ENCODE measurements around the gene HS3ST3B1.

HS3ST3B1 gene

DNA sequence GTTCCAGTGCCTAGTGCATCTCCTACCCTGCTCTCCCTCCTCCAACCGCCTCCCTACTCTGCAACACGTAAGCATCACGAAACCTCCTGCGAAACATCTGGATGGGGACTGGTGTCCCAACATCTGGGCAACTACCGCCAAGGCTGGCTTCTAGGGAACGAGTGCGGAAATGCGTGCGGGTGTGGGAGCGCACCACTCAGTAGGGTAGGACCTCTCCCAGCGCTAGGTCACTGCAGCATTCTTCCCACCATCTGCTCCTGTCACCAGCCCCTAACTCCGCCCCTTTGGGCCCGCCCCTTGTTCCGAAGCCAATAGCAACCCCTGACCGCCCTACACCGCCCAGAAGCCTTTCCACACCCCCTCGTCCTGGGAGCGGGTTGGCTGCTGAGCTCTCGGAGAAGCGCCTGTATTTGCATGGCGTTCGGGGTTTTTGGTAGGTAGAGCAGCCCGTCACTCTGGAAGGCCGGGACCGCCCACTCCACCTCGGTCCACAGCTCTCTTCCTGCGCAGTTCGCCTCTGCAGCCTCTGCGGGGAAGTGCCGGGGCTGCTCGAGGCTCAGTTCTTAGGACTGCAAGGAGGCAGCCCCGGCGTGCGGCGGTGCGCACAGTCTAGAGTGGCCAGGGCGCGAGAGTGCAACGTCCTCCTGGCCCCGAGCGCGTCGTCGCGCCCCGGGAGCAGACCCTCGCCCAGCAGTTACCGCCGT, at the start of gene HS3ST3B1:
HS3ST3B1 (plus strand) TSS at position 507 of the 704 bp plus-strand sequence. CDS start 438 bp downstream, outside the sequence.
- DNase-seq: peak; percentile 99

DNA sequence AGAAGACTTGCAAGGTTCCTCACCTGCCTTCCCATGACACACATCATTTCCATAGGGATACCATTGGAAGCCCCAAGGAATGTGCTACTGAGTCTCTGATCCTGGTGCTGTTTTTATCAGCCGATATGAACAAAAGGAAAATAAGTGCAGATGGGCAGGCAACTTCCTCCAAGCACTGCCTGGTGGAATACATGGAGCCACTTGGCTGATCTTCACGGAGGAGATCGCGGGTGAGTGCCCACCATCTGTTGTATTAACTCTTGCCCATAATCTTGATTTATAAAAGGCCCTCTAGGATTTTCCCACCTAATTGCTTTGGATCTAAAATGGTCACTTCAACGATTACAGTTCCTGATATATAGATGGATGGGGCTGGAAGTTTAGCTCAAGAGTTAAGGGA, 39.5 kb upstream of the HS3ST3B1 start:
- DNase-seq: no peak

DNA sequence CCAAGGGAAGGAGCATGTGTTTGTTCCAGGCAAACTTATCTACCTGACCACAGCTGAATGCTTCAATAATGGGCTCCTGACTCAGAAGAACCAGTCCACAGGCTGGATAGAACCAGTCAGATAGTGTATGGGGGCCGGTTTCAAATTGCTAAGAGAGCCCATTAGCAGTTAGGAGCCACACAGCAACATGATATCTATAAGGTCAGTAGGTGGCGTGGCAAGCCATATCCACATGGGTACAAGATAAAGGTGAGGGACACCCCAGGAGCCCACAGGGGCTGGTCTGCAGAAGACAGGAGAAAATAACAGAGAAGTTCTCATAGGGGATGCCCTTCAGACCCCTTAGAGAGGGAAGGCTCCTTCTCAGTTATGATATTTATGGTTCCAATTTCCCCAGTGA, 32.6 kb upstream of the HS3ST3B1 start:
- no peak for DNase-seq

DNA sequence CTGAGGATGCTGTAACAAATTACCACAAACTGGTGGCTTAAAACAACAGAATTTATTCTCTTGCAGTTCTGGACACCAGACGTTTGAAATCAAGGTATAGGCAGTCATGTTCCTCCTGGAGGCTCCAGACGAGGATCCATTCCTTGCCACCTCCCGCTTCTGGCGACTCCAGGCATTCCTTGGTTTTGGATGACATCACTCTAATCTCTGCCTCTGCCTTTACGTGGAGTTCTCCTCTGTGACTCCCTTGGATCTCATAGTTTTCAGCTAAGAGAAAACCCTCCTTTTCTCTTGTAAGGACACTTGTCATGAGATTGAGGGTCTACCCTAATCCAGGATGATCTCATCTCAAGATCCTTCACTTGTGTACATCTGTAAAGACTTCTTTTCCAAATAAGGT, 31.4 kb upstream of the HS3ST3B1 start:
- DNase-seq: no peak

DNA sequence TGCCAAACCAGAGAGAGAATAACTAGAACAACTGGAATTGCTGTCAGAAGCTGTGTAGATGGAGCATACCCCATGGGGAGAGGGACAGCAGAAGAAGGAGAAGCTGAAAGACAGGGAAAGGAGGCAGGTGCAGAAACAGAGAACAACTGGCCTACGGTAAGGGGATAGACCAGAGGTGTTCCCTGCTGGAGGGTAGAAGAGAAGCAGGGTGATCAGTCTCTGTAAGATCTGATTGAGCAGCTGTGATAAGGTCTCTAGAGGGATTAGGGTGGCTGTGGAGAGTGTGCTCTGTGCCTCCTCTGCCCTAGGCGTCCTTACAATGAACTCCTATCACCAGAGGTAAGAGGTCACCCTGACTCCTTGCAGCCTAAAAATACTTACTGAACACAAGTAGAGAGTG, 30.4 kb upstream of the HS3ST3B1 start:
- DNase-seq: no peak

DNA sequence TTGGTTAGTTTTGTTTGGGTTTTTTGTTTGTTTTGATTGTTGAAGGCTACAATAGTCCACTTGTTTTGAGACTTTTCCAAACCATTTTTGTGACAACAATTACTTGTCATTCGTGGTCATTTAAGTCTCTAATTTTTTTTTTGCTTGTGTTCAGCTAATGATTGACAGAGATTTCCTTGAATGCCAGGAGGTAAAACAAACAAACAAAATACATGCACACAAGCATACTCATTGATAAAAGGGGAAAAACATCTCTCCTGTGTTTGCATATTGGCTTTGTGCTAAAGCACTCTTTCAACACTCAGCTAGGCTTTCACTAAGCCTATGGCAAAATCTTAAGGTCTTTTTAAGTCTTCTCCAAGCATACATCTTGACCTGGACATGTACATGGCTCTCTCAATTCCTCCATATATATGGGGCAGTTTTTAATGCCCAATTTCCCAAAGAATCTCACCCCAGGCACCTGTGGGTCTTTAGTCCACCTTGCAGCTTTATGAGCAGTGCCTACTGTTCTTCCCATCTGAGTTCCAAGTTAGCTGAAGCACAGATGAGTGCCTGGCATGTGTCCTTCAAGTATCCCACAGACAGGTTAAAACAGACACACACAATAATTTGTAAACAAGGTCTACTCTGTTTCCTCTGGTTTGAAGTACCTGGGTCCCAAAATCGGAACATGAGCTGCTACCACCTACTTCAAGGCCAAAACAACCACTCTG, 24.2 kb upstream of the HS3ST3B1 start:
- DNase-seq: no peak

DNA sequence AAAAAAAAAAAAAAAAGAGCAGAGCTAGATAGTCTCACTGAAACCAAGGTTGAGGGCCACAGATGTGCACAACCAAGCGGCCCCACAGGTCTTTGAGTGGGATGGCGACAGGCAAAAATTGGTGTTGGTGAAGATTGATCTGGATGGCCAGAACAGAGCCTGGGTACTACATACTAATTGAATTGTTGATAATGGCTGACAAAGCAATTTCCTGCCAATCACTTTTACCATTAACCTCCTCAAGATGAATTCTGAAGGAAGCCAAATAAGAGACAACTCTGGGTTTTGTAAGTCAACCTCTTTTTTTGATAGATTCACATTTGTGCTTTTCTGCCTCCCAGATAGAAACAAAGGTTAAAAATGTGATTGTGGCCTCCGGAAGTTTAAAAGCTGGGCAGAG, 19.4 kb upstream of the HS3ST3B1 start:
- DNase-seq: no peak

DNA sequence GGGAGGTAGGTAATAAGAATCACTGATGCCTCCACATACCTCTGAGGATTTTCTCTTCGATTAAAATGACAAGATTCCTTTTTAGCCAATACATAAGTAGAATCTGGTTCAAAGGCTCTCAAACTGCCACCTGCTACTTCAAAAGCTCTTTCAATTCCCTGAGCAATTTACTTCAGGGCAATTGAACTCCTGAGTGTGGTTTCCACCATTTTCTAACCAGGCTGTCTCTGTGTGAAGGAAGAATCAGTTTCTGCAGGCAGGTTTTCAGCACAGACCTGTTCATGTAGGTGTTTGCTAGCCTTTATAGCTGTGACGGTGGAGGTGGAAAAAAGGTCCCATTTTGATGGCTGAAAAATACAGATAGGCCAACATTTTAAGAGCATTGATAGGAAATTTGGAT, 18.2 kb upstream of the HS3ST3B1 start:
- no peak for DNase-seq

DNA sequence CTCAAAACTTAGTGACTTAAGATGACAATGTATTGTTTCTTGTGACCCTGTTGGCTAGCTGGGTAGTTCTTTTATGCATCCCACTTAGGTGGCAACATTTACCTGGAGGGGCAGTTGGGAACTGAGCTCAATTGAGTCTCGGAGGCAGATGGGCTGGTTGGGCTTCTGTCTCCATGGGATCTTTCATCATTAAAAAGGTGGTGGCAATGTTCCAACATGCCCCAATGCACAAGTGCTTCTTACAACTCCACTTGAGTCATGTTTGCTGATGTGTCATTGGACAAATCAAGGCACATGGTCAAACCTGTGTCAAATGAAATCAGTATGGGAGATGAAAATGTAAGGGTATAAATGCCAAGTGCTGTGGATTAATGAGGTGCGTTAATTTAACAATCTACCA, 11.7 kb upstream of the HS3ST3B1 start:
- peak; percentile 41 for DNase-seq

DNA sequence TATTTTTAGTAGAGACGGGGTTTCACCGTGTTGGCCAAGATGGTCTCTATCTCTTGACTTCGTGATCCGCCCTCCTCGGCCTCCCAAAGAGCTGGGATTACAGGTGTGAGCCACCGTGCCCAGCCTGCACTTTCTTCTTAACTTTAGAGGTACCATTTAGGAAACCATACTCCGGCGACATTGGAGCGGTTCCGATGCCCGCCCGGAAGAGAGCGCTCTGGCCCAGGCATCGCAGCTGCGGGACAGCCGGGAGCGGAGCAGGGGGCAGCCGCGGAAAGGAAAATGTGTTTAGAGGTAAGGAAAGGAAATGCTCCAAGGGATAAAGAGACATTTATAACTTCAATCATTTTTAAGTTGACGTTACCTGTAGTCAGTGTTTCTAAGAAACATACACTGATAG, 6.0 kb upstream of the HS3ST3B1 start:
- DNase-seq: no peak

DNA sequence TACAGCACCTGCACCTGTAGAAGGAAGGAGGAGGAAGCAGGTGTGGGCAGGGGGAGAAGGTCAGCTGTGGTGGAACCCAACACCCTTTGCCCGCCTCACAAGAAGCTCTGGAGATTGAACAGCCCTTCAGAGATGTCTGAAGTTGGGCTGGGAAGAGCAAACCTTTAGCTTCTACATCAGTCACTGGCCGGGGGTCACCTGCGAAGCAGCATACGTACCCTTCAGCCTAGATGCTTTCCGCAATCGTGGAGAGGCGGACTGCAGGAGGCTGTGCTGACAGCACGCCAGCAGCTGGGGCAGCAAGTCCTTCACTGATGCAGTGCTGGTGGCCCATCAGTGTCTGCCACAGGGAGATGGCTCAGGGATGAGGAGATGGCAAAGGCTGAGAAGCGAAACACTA, 5.2 kb upstream of the HS3ST3B1 start:
- no peak for DNase-seq

DNA sequence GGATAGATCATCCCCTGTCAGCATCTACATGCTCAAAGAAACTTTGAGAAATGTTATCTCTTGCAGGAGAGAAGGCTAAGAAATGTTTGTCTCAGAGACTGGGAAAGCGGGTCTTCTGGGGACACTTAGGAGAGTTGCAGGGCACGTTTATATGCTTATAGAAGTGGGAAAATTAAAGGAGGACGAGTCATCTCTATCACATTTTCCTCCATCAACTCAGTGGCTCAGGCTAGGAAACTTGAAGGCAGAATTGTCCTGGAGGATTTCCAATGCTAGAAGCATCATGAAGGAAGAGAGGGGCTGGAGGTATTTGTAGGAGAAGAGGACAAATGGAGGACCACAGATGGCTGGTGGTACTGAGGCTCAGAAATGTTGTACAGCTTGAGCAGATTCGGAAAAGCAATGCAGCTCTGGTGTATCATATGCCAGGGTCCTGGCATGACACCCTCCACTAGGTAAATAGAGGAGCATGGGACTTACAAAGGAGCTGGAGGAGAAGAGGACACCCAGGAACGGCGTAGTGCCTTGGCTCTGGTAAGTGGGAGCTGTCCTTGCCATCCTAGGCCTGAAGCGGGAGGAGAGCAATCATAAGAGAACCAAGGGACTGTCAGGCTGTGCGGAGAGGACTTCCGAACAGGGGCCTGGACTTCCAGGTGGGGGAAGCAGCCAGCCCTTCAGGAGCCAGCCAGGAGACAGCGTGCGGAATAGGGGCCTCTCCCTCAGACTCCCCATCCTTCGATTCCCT, 4.5 kb upstream of the HS3ST3B1 start:
- no peak for DNase-seq

DNA sequence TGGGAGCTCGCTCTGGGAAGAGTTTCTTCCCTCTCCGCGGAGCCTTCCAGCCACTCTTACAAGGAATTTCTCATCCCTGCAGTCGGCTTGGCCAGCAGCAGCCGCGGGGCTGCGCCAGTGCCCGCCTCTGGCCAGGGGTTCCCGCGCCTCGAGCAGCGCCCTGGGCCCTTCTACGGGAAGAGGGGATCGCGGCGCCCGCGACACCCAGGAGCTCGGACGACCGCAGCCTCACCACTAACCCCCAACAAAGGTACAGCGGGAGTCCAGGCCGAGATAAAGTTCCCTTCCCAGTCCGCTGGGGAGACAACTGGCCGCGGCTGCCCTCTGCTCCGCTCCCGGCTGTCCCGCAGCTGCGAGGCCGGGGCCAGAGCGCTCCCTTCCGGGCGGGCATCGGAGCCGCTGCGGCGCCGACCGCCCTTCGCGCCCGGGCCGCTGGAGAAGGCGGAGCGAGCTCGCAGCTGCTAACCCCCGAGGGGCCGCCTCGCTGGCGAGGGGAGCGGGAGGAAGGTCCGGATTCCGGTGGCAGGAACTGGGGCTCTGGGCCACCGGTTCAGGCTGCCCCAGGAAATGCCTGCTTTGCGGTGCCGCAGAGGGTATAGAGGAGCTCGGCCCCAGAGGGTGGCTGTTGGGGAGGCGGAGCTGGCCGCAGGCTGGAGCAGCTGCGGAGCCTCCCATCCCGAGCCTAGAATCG, 3.6 kb upstream of the HS3ST3B1 start:
- DNase-seq: peak; percentile 58

DNA sequence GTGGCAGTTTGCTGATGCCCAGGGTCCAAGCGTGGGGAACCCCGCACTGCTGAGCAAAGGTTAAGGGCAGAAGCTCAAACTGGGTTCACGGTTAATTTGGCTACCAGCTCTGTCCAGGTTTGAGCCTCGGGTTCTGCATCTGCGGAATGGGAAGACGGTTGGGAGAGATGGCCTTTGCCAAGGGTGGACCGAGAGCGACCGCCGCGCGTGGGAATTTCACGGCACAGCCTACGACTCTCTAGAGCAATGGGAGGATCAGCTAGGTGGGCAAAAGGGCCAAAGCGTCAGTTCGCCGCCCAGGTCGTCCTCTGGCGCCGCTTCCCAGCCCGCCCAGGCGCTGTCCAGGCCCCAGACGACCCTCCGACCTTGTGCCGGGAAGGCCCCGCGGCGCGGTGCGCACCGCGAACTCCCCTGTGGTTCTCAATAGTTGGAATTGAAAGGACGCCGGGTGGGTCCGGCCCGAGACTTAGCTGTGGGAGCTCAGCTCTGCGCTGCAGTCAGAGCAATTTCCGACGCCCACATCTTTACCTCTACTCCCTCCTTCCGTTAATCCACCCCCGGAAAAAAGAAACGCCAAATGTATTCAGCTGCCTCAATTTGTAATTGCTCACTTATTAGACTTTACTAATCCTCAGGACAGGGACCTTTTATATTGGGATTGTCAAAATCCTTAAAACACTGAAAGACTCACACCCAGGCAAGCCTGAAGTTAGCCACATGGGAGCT, 2.5 kb upstream of the HS3ST3B1 start:
- no peak for DNase-seq

DNA sequence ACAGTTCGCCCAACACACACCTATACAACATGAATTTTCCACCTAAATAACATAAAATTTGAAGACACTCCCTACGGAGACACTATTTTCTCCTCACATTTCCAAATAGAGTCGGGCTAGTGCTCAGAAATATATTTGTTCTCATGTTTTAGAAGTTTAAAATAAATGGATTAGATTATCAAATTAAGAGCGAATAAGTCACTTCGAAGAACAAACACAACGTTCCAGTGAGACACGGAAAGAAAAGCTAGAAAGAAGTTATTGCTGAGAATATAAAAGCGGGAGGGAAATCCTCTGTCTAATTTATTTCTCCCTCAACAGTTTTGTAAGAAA, 2.0 kb upstream of the HS3ST3B1 start:
- DNase-seq: no peak

DNA sequence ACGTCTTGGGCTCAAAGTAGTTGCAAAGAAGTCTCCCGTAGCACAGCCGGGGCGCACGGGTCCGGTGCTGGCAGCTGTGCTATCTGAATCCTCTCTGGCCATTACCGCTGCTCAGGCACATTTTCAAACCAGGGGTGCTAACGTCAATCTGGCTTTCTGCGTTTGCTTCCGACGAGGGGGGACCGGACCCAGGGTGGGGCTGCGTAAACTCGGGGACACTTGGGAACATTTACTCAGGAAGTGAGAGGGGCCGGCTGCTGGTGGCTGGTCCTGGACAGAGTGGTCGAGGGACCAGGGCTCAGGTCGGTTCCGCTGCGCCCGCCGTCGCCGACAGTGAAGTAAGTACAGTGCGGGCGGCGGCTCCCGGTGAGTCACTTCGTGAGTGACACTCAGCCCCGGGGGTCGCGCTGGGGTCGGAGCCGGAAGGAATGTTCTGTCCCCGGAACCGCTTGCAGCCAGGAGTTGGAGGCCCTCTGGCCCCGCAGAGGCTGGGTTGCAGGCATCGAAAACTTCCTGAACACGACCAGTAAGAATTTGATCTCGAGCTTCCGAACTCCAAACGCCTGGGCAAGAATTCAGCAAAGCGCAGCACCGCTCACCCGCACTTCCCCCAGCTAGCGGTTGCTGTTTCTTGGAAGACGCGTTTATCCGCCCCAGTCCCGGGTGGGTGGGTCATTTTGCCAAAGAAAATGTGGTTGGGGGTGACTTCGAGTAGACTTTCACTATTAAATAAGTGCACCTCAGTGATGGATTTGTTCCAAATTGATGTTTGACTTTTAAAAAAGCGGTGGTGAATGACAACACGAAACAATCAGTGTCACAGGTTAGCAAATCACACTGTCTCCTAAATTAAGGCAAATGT, 1.4 kb upstream of the HS3ST3B1 start:
- DNase-seq: no peak

DNA sequence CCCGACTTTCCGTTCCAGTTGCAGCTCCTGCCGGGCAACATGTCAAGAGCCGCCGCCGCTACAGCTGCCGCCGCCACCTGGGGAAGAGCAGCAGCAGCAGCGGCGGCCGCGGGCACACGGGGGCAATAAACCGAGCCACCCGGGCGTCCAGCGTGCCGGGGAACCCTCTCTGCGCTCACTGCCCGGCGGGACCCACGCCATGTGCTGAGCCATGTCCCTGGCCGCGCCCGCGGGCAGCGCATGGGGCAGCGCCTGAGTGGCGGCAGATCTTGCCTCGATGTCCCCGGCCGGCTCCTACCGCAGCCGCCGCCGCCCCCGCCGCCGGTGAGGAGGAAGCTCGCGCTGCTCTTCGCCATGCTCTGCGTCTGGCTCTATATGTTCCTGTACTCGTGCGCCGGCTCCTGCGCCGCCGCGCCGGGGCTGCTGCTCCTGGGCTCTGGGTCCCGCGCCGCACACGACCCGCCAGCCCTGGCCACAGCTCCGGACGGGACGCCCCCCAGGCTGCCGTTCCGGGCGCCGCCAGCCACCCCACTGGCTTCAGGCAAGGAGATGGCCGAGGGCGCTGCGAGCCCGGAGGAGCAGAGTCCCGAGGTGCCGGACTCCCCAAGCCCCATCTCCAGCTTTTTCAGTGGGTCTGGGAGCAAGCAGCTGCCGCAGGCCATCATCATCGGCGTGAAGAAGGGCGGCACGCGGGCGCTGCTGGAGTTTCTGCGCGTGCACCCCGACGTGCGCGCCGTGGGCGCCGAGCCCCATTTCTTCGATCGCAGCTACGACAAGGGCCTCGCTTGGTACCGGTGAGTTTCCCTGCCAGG, 604 bp downstream of the HS3ST3B1 start:
- DNase-seq: peak; percentile 72

DNA sequence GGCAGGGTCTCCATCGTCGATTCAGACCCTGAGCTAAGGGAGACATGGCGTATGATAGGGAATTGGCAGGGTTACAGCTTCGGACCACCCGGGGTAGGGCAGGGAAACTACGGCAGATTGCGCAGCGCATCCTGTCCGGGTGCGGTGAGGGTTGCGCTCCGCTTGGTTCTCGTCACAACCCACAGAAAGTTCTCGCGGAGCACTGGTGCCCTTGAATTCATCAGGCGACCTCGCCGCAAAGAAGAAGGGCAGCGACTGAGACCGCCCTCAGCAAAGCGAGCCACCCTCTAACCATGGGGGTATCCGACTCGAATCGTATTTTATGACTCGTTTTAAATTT, 1.2 kb downstream of the HS3ST3B1 start:
- no peak for DNase-seq

DNA sequence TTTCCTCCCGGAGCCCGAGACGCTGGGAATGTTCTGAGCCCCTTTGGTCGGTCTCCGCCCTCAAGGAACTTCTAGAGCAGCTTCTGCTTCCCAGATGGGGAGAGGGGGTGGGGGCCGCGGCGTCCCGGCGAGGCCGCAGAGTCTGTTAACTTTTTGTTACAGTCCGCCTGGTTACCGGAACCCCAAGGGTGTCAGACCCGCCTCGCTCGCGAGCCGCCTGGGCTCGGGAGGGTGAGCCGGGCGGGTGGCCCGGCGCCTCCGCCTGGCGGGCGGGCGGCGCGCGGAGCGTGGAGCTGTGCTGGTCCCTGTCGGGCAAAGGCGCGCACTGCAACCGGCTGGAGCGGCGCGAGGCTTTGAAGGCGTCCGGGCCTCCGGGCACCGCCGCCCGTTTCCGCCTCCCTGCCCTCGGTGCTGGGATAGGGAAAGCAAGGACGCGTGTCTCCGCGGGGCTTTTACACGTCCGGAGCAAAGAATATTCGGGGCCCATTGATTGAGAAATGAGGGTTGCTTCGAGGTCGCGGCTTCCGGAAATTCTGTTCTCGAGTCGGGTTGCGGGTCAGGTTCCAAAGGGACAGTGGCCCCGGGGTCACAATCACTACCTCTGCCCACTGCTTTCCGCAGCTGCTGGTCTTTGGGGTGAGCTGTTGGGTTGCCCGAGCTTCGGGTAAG, 1.7 kb downstream of the HS3ST3B1 start:
- DNase-seq: peak; percentile 71
